HG02885 (cell line): ENCODE results near the gene HDAC4.
"Not testable (repeated sequence)": the region's sequence is repeated elsewhere in the genome, so short reads cannot be mapped to it uniquely, and the experiment has no call there.

ENCODE experiments used
- ATAC-seq: cut with Tn5 transposase; IDR thresholded peaks from one replicate; pipeline ENCODE4 v1.9.1; 2021; ENCODE audit warnings: mild to moderate bottlenecking; ENCODE audit not compliant: unreplicated experiment, poor library complexity

The HDAC4 gene

GRCh38 chr2:239400596-239401066, at the start of gene HDAC4:
TSS of gene HDAC4 (minus strand) at chr2:239401020. CDS start at chr2:239352699, 48,321 bp downstream.
- ATAC-seq = no peak

DNA sequence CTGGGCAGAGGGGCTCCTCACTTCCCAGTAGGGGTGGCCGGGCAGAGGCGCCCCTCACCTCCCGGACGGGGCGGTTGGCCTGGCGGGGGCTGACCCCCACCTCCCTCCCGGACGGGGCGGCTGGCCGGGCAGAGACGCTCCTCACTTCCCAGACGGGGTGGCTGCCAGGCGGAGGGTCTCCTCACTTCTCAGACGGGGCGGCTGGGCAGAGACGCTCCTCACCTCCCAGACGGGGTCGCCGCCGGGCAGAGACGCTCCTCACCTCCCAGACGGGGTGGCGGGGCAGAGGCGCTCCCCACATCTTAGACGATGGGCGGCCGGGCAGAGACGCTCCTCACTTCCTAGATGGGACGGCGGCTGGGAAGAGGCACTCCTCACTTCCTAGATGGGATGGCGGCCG, 48.6 kb upstream of the HDAC4 start:
- ATAC-seq = not testable (repeated sequence)

GRCh38 chr2:239445771-239446524, 45.1 kb upstream of the HDAC4 start:
- ATAC-seq = no peak

DNA sequence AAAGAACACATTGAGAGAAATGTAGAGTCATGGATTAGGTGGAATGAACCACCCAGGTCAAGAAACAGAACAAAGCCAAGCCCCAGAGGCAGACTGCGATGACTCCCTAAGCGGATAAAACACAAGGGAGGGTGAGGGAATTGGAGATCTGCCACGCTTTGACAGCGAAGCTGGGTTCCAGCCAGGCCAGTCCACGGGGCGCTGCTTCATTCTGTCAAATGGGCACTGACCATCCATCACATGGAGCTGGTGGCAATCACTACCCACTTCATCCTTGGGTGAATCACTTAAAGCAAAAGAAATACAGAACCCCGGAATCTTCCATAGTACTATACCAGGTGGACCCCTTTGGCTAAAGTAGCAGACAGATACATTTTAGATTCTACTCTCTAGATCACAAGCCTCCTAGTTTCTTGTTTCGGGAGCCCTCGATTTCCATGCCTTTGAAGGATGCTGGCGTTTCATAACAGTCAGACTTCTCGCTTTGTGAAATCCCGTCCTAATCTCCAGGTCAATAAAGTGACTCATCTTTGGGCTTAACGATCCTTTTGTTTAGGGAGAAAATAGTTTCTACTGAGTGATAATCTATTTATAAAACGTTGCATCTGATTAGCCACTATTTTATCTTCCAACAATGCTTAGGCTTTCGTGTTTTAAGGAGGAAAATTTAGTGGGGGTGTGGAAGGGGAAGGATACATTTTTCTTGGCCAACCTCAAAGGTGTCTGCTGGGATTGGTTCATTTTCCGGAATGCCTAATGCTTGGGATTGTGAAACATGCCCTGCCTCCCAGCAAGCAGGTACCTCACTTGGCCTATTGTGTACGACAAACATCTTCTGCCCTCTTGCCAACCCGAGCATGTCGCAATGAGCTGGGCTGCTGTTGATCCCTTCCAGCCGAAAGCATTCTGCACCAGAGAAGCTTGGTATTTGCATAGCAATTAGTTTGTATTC, 44.1 kb upstream of the HDAC4 start:
- no peak for ATAC-seq

DNA sequence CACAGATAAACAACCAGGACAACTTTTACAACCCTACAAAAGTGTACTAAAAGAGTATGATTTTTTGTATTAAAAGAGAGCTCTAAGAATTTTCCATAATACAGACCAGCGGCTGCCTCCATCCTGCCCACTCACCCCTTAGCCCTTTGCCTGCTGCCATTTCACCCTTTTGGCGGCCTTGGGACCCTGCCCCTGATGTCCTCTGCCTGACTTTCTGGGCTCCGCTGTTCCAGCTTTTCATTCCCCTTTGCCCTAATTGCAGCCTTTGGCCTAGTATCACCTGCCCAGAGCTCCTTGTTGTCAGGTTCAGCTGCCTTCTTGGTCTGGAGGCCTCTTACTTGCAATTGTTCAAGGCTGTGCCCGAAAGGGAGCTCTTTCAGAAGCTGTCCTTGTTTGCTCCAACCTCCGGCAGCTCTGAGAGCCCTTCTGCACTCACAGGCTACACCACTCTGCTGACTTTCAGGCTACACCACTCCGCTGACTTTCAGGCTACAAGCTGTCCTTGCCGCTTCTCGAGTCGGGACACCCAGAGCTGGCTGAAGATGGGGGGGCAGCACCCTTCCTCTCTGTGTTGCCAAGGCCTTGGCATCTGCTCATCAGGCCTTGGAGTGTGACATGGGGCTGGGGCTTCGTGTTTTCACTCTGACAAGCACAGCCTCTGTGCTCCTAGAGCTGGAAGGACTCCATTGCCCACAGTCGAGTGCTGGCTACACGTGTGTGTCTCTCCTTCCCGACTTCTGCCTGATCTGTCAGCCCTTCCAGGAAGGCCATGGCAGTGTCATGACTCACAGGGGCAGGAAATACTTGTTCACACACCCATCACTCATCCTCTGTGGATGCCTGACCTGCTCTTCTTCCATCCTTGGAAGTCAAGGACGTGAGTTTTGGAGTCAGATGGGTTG, 43.1 kb upstream of the HDAC4 start:
- ATAC-seq = no peak

DNA sequence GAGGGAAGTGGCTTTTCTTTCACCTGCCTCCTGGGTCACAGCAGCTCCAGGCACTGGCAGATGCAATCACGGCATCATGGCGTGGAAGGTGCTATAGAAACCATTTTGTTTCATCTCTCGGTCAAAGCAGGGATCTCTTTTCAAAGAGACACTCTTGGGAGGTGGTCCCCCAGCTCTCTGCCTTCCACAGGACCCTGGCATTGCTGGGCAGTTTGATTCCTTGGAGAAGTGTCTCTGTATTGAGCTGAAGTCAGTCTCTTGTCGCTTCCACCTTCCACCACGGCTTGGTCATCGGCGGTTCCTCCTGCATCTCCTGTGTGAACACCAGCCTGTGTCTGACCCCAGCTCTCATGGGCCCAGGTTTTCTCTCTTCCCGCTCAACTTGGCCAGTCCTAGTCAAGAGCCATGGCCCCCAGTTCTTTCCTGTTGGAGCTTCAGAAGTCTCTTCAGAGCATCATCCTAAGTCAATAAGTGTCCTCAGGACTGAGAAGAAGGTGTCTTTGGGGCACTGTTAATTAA, 42.3 kb upstream of the HDAC4 start:
- no peak for ATAC-seq

GRCh38 chr2:239442192-239442591, 41.4 kb upstream of the HDAC4 start:
- ATAC-seq = no peak

DNA sequence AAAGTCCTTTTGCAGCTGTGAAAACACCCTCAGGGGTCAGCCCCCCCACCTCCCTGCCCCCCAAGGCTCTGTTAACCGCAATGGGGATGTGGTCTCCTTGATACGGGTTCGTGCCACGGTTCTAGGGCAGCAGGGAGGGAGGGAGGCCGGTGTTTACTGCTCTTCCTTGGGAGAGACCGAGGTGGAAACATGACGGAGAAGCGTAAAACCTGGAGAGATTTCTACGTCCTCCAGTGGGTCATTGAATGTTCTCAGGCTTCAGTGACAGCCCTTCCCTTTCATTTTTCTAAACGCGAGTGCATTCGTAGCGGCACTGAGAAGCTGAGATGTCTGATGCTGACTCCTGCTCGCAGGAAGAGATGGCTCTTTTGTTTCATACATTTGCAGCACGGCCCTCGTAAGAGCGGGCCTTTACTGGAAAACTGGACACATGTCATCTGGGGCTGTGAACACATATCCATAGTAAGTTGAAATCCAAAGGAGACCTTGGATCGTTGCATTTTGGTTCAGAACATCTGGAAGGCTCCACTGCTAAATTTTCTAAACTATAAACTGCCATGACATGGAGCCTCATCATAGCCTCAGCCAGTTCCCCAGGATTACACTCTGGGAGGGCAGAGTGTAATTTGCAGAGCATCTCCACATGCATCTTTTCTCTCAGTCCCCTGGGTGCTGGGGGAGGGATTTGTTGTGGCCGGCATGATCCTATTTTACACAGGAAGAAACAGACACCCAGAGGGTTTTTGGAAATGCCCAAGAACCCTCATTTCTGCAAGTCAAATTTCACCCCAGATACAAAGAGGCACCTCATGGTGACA, 40.6 kb upstream of the HDAC4 start:
- no peak for ATAC-seq

DNA sequence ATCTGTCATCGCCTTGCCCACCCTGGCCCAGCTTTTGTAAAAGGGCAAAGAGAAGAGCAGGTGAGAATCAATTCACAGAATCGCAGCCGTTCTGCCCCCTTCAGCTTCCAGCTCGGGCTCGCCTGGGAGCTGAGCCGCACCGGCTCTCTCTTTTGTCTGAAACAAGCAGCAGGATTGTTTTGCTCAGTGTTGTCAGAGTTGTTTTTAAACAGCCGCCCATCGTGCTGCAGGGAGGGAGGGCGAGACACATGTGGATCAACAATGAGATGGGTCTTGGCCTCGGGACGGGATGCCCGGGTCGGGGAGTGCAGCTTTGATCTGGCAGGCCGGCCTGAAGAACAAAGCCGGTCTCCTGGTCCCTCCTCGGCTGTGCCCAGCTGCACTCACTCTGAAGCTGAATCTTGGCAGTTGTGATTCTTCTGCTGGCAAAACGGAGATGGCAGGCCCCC, 39.7 kb upstream of the HDAC4 start:
- no peak for ATAC-seq

DNA sequence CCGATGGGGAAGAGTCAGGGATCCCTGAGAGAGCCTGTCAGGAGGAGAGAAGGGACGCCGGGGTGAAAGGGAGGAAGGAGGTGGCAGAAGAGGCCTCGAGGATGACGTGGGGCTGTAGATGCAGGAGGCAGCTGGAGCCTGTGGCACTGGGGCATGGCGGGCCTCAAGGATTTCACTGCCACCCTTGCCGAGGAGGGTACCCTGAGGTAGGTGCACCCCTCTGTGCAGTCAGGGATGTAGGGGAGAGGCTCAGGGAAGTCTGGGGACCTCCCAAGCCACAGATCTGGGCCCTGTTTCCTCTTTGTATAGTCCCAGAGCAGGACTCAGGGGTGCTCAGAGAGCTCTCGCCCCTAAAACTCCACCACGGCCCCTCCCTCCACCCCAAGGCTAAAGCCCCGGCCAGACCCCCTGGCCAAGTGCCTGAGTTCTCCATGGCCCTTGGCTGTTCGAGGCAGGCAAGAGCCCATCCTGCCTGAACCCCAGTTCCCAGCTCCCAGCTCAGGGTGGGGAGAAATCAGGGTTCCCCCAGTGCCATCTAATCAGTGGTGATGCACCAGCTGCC, 39.0 kb upstream of the HDAC4 start:
- ATAC-seq = no peak

DNA sequence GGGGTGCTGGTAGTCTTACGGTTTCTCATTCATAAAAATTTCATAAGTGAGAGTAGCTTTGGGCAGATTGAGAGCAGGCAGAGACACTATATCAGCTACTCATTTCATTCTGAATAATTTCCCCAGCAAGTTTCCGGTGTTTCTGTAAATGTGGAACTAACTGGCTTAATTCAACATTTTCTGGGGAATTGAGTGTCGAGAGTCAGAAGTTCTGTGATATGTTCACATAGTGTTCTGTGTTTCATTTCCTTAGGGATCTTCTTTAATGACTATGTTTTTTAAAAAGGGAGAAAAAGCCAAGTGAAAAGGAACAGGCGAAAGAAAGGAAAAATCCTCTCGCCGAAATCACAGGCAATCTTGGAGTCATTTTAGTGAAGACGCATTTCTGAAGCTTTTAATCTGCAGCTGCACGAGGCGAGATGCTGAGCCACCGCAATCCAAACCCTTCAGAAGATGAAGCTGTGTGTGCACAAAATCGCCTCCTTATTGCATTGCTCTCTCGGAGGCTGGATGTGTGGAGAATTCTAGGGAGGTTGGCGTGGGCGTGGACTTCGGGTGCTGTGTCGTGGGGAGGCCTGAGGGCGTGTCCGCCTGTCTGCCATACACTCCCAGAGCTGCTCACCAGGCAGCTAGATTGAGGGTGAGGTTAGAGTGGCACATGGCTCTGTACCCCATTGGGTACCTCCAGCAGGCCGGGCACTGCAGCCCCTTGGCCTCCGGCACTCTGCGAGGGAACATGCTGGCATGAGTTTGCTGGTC, 38.4 kb upstream of the HDAC4 start:
- ATAC-seq = no peak

DNA sequence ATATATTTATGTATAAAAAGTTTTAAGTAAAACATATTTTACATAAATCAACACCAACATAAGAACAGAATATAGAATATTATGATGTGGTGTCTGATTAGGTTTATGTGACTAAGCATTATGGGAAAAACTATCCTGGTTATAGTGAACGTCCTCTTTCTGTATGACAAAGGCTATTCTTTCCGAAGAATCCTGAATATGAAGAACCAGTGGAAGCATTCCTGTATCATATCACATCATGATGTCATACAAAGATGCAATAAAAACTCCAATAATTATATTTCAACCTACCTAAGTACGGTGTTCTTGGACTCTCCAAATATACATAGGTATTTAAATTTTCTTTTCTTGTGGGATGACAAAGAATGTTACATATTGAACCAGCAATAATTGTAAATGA, 37.5 kb upstream of the HDAC4 start:
- no peak for ATAC-seq

GRCh38 chr2:239436669-239437335, 36.0 kb upstream of the HDAC4 start:
- ATAC-seq = no peak

DNA sequence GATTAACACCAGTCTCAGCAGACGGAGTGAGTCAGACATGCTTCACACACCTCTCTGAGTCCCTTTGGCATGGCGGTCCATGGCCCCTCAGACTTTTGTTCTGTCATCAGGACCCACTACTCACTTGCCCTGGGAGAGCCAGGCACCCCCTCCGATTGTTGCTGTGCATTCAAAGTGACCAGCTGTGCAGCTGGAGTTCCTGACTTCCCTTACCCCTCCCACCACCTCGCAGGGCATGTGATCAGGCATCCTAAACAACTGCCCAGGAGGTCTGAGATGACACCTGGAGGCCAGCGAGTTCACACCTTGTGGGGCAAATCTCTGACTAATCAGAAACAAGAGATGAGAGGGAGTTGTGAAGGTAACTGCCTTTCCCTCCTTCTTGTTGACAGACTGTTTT, 35.3 kb upstream of the HDAC4 start:
- no peak for ATAC-seq

DNA sequence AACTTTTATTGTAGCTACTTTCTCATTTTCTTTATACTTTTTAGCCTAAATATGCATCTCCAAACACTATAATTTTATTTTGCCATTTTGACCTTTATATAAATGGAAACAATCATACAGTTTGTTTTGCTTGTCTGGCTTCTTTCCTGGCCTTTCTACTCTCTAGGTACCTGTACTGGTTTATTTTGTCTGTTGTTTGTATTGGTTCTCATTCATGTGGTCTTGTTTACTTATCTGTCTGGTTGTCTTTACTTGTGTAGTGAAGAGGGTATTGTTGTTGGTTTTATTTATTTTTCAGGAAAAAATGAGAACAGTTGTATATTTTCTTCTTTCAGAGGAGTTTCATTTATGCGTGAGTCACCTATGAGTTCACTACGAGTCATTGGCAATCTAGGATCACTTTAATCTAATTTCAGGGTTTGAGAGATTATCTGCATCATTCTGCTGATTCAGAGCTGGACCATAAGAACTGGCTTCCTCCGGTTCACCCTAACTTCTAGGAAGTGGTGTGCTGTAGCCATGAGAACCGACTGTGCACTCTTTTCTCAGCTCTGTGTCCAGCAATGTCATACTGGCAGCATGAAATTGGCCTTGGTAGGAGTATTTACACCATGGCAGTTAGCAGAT, 33.1 kb upstream of the HDAC4 start:
- ATAC-seq = no peak

DNA sequence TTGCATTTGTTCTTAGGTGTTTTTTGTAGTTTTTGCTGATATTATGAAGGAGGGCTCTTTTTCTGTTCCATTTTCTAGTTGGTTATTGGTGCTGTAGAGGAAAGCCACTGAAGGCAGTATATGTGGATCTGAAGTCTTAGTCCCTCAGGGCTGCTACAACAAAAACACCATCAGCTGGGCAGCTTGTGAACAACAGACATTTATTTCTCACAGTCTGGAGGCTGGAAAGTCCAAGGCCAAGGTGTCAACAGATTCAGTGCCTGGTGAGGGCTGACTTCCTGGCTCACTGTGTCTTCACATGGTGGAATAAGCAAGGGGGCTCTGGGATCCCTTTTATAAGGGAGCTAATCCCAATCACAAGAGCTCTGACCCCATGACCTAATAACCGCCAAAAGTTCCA, 31.4 kb upstream of the HDAC4 start:
- ATAC-seq = no peak

DNA sequence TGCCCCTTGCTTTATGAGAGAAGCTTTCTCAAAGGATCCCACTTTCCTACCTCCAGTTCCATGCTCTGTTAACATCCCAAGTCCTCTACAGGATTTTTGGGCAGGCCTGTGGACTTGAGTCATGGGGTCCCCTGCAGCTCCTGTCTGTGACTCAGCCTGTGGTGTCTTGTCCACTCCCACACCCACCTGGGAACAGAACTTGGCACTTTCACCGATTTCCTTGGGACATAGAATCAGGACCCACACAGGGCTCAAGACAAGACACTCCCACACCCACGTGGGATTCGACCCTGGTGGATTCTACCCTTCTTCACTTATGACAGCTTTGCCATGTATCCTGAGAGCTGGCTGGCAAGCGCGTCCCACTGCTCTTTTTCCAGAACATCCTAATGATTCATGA, 30.7 kb upstream of the HDAC4 start:
- no peak for ATAC-seq
